Rectal smooth muscle tissue (tissue), 1 donor: ENCODE results near the gene TGFB2.
A peak's percentile ranks its signal among the peaks of the same experiment; 100 is the strongest.

Source experiments
- H3K27ac ChIP-seq: one replicate; pipeline ENCODE4 v1.7.0; 2013; ENCODE audit warnings: low read depth, low read length, inconsistent platforms
- H3K27me3 ChIP-seq: one replicate; pipeline ENCODE4 v1.7.0; 2013; ENCODE audit warnings: low read length; ENCODE audit not compliant: control insufficient read depth, insufficient read depth
- H3K36me3 ChIP-seq: one replicate; pipeline ENCODE4 v1.7.0; 2013; ENCODE audit warnings: low read length; ENCODE audit not compliant: control insufficient read depth, insufficient read depth
- H3K4me1 ChIP-seq: one replicate; pipeline ENCODE4 v1.7.0; 2013; ENCODE audit warnings: low read length; ENCODE audit not compliant: control insufficient read depth, insufficient read depth
- H3K4me3 ChIP-seq: one replicate; pipeline ENCODE4 v1.7.0; 2013; ENCODE audit warnings: low read length
- H3K9ac ChIP-seq: one replicate; pipeline ENCODE4 v1.7.0; 2013; ENCODE audit warnings: low read length

Gene TGFB2

DNA sequence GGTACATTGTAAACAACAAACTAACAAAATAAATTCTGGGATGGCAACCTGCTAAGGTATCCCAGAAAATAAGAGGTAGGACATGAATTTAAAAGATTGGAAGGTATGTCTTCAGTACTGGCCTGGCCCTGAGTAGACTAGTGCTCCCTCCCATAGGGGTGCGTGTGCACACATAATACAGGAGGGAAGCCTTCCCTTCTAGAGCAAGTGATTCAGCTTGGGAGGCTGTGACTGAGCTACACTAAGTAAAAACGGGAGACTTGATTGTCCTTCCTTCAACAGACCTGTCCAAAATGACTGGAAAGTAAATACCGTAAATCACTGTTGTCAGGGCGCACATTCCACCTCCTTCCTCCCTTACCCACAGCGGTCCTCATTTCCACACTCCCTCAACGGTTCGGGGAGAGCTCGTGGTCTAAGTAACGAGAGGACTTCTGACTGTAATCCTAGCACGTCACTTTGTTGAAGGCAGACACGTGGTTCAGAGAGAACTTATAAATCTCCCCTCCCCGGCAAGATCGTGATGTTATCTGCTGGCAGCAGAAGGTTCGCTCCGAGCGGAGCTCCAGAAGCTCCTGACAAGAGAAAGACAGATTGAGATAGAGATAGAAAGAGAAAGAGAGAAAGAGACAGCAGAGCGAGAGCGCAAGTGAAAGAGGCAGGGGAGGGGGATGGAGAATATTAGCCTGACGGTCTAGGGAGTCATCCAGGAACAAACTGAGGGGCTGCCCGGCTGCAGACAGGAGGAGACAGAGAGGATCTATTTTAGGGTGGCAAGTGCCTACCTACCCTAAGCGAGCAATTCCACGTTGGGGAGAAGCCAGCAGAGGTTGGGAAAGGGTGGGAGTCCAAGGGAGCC, at the start of gene TGFB2:
TGFB2 (plus strand) TSS at position 523 of the 859 bp plus-strand sequence. CDS start 1,366 bp downstream, outside the sequence.
- Histone ChIP-seq H3K9ac (peak within 1 kb of the TSS; percentile 16), H3K36me3 (no peaks in the 10 kb centered on the region), H3K27ac (peak within 1 kb of the TSS; percentile 80), H3K27me3 (no peaks in the 10 kb centered on the region), H3K4me3 (peak within 1 kb of the TSS; percentile 80), H3K4me1 (peaks cover 4% of the 10 kb centered on the region)

DNA sequence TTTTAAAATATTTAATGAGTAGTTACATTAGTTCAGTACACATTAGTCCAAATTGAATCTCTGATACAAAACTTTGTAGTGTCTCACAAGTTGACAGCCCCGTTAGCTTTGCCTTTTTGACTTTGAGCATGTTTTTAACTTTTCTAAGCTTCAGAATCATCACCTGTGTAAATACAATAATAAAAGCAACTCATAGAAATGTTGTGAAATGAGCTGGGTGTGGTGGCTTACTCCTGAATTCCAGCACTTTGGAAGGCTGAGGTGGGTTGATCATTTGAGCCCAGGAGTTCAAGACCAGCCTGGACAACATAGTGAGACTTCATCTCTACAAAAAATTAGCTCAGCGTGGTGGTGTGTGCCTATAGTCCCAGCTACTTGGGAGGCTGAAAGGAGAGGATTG, 49.0 kb upstream of the TGFB2 start:
- Histone ChIP-seq H3K4me1 (no peaks in the 10 kb centered on the region), H3K4me3 (no peak overlapping the region), H3K36me3 (no peaks in the 10 kb centered on the region), H3K27me3 (no peaks in the 10 kb centered on the region), H3K9ac (no peak overlapping the region), H3K27ac (no peak overlapping the region)

DNA sequence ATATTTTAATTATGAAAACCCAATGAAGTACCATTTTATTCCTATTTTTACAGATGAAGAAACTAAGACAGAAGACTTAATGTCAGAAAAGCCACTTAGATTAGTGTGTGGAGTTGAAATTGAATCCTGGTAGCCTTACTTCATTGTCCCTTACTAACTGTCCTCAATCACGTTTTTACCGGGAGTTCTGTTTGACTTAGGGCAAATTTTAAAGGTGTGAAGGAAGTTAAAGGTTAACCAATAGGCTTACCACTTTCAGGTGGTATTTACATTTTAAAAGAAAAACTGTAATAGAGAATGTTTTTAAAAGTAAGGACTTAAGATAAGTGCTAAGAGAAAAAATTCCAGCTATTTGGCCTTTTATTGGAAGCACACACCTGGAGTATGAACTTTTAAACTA, 47.7 kb upstream of the TGFB2 start:
- Histone ChIP-seq H3K4me3 (no peak overlapping the region), H3K9ac (no peak overlapping the region), H3K36me3 (no peaks in the 10 kb centered on the region), H3K4me1 (no peaks in the 10 kb centered on the region), H3K27me3 (no peaks in the 10 kb centered on the region), H3K27ac (no peak overlapping the region)

DNA sequence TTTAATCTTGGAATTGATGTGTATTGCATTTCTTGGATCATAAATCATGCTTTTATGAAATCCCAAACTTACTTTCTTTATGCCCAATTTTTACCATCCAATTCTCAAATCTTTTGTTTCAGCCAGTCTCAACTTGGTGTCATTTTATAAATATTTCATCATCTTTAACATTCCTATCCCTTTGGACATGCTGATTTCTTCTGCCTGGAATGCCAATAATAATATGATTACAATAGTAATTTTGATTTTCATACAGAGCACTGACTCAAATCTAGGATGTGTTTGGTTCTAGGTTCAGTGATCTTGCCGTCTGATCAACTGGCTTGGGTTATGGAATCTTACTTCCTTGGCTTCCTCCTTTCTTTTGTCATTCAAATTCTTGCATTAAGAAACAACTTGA, 47.3 kb upstream of the TGFB2 start:
- H3K4me3 ChIP-seq = no peak overlapping the region
- H3K9ac ChIP-seq = no peak overlapping the region
- no peak overlapping the region for H3K27ac ChIP-seq
- no peaks in the 10 kb centered on the region for H3K36me3 ChIP-seq
- H3K4me1 ChIP-seq = no peaks in the 10 kb centered on the region
- H3K27me3 ChIP-seq = no peaks in the 10 kb centered on the region

DNA sequence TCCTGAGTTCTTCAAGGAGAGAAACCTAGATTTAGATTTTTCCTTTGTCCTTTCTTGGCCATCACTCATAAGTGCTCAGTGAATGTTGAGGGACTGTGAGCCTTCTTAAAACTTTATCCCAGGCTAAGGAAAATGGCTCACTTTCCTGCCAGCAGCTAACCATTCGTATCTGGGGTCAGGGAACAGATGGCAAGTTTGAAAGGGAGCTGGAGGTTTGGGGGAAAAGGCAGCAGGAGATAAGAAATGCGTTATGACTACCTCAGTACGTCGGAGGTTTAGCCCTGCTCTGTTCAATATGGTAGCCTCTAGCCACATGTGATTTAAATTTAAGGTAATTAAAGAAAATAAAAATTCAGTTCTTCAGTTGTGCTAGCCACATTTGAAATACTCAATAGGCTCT, 46.7 kb upstream of the TGFB2 start:
- no peaks in the 10 kb centered on the region for H3K27me3 ChIP-seq
- no peaks in the 10 kb centered on the region for H3K4me1 ChIP-seq
- H3K4me3 ChIP-seq = no peak overlapping the region
- H3K36me3 ChIP-seq = no peaks in the 10 kb centered on the region
- H3K27ac ChIP-seq = no peak overlapping the region
- H3K9ac ChIP-seq = no peak overlapping the region

DNA sequence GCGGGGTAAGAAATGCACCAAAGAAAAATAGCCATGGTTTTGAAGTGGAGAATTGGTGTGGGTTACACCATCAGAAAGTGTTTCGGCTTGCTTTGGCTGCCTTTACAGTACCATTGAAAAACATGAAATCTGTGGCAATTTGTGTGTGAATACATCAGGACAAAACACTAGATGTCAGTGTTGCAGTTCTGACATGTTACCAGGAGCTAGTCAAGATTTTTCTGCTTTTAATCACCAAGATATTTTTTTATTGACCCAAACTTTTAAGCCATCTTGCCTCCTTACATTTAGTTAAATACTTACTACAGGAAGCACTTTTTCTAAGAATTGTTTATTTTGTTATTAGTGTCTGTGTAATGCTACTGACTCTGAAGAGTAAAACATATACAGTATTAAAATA, 45.7 kb upstream of the TGFB2 start:
- no peaks in the 10 kb centered on the region for H3K36me3 ChIP-seq
- H3K9ac ChIP-seq = no peak overlapping the region
- H3K4me3 ChIP-seq = no peak overlapping the region
- no peaks in the 10 kb centered on the region for H3K27me3 ChIP-seq
- no peak overlapping the region for H3K27ac ChIP-seq
- no peaks in the 10 kb centered on the region for H3K4me1 ChIP-seq

DNA sequence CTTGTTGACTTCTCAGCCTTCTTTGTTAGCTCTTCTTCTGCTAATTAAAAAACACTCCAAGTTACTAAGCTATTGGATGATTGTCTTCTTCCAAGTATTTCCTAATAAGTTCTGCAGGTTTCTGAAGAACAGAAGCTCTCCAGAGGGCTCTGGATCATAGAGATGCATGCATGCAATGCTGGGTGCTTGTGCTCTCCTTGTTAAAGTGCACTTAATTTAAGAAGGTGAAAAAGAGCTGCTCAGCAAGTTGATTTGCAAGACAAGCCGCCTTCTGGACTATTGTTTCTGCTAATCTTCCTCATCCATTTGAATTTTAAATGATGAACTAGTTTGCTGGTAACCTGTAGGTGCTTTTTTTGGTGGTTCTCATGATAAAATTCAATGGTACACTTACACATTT, 43.9 kb upstream of the TGFB2 start:
- Histone ChIP-seq H3K36me3 (peaks cover 2% of the 10 kb centered on the region), H3K4me3 (no peak overlapping the region), H3K27ac (no peak overlapping the region), H3K27me3 (no peaks in the 10 kb centered on the region), H3K4me1 (no peaks in the 10 kb centered on the region), H3K9ac (no peak overlapping the region)

DNA sequence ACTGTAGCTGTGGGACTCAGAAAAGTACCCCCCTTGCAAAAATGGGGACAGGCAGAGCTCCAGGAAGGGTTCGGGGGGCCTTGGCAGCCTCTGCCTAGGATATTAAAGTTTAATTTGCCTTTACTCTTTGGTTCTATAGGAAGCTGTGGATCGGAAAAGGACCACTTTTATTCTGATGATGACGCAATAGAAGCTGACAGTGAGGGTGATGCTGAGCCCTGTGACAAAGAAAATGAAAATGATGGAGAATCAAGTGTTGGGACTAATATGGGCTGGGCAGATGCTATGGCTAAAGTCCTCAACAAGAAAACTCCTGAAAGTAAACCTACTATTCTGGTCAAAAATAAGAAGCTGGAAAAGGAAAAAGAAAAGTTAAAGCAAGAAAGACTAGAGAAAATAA, 43.0 kb upstream of the TGFB2 start:
- H3K27me3 ChIP-seq = no peaks in the 10 kb centered on the region
- peaks cover 2% of the 10 kb centered on the region for H3K36me3 ChIP-seq
- no peak overlapping the region for H3K4me3 ChIP-seq
- H3K9ac ChIP-seq = no peak overlapping the region
- no peaks in the 10 kb centered on the region for H3K4me1 ChIP-seq
- H3K27ac ChIP-seq = no peak overlapping the region

DNA sequence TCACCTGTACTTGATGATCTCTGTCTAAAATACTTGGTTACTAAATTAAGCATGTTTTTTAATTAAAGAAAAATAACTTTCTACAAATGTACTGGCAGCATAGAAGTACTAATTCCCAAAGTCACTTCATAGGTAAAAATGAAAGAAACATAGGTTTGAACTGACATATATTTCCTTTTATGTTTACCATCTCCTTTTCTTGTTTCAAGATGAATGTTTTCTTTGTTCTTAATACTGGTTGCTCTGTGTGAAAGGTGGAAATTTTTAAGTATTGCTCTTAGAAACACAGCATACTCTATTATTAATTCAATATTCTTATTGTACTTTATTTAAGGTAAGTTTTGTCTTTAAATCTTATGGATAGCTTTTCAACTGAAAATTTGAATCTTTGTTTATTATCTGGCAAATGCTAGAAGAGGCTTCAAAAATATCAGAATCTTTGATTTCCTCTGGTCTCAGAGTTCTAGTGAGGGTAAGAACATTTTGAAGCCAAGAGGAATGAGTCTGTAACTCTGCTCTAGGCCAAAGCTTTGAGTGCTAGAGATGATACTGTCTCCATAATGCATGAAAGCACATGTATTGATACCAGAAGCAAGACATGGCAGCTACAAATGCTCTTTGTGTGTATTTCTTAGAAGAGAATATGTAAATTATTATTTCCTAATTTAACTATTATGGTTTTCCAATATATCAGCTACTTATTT, 41.8 kb upstream of the TGFB2 start:
- Histone ChIP-seq H3K27ac (no peak overlapping the region), H3K36me3 (peaks cover 2% of the 10 kb centered on the region), H3K9ac (no peak overlapping the region), H3K4me1 (no peaks in the 10 kb centered on the region), H3K27me3 (no peaks in the 10 kb centered on the region), H3K4me3 (no peak overlapping the region)

DNA sequence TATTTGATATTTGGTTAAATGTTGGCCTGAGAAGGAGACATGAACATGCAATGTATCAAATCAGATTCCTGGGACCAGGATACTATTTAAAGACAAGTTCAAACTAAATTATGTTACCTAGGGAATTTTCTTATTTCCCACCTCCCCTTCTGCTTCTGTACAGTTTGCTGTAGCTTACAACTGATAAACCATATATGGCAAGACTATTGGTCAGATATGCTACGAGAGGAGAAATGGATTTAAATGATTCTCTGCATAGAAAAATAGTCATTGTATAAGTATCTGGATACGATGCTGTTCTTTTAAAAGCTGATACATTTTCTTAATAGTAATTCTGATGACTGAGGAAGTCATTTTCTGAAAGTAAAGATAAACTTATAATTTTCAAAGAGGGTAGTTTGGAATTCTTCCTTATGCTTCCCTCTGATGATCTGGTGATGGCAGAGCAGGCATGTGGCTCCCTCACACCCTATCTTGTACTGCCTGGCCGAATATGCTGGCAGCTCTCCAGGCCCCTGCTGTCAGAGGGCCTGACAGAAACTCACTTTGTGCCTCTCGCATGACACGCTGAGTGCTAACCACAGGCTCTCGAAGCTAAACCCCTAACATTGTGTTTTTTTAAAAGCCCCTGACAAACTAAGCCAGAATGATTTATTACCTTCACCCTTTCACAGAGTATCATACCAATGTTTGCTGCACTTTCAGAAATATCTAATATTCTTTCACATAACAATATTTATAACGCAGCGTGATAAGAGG, 40.7 kb upstream of the TGFB2 start:
- Histone ChIP-seq H3K27ac (no peak overlapping the region), H3K36me3 (peaks cover 2% of the 10 kb centered on the region), H3K9ac (no peak overlapping the region), H3K4me1 (no peaks in the 10 kb centered on the region), H3K27me3 (no peaks in the 10 kb centered on the region), H3K4me3 (no peak overlapping the region)

DNA sequence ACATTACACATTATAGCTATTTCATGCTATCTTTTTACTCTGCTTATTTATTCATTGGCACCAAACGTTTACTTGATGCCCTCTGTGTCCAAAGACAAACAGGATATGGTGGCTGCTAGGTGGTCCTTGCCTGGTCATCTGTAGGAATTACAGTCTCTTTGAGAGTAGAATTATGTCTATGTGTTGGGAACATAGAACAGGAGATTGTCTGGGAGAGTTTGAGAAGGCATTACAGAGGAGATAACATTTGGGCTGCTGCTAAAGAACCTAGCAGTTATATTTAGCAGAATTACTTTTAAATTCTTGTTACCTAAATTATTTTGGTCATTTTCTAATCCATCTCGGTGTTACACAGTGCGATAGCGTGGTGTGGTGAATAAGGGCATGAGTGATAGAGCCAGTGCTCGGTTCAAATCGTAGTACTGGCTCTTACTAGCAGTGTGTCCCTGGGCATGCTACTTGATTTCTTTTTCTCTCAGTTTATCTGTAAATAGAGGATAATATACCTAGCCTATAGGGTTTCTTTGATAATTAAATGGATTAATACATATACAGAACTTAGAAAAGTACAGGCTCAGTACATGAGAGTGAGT, 39.6 kb upstream of the TGFB2 start:
- Histone ChIP-seq H3K4me3 (no peak overlapping the region), H3K27me3 (no peaks in the 10 kb centered on the region), H3K4me1 (no peaks in the 10 kb centered on the region), H3K36me3 (peaks cover 2% of the 10 kb centered on the region), H3K27ac (no peak overlapping the region), H3K9ac (no peak overlapping the region)

DNA sequence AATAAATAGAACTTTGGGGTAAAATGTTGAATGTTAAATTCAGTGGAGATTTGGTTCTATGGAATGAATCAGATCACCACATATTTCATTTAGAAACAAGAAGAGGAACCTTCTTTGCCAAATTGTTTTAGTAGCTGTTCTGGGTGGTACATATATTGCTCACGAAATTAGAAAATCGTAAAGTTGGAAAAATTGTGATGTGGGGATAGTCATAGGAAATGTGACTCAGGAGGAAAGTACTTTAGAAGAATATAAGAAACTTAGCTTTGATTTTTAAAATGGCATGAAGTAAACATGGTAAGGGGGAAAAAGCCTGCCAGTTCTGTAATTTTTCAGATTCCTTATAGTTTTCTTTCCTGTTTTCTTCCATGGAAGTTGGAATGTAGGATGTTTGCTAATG, 32.6 kb upstream of the TGFB2 start:
- H3K4me3 ChIP-seq = no peak overlapping the region
- H3K27ac ChIP-seq = no peak overlapping the region
- H3K4me1 ChIP-seq = no peaks in the 10 kb centered on the region
- no peaks in the 10 kb centered on the region for H3K36me3 ChIP-seq
- H3K9ac ChIP-seq = no peak overlapping the region
- no peaks in the 10 kb centered on the region for H3K27me3 ChIP-seq
